IPS-15b (cell line): ENCODE data around the gene LRP1B.
"Not testable (repeated sequence)": the region's sequence is repeated elsewhere in the genome, so short reads cannot be mapped to it uniquely, and the experiment has no call there.

Source experiments
- H3K27me3 ChIP-seq: one replicate; pipeline ENCODE4 v1.6.1; 2013; ENCODE audit warnings: low read length; ENCODE audit not compliant: control insufficient read depth, insufficient read depth
- H3K36me3 ChIP-seq: one replicate; pipeline ENCODE4 v1.6.1; 2013; ENCODE audit warnings: low read length; ENCODE audit not compliant: control insufficient read depth, insufficient read depth
- H3K4me1 ChIP-seq: one replicate; pipeline ENCODE4 v1.6.1; 2013; ENCODE audit warnings: mild to moderate bottlenecking, low read length; ENCODE audit not compliant: control insufficient read depth, insufficient read depth
- H3K4me3 ChIP-seq: one replicate; pipeline ENCODE4 v1.5.1; 2013; ENCODE audit warnings: low read depth, low read length
- H3K9ac ChIP-seq: one replicate; pipeline ENCODE4 v1.6.1; 2013; ENCODE audit warnings: low read depth, mild to moderate bottlenecking, low read length
- H3K9me3 ChIP-seq: one replicate; pipeline ENCODE4 v1.6.1; 2013; ENCODE audit warnings: mild to moderate bottlenecking, low read length; ENCODE audit not compliant: control insufficient read depth, insufficient read depth

Gene LRP1B

DNA sequence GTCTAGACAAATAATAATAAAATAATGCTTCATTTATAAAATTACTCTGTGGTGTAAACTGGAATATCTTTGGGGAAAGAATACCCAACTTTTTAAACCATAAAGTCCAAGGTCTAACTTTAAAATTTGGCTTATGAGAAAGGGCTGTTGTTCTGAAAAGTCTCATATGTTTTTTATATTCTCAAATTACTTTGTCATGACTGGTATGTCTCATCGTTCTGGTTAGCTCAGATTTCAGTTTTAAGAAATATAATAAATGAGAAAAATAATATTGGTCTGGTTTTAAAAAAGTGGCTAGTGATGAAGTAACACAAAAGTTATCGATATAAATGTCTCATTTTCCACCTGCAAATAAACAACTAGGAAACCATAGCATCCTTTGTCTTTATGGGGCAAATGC is 1658.1 kb downstream of the LRP1B start:
- peaks cover 4% of the 10 kb centered on the region for H3K4me1 ChIP-seq
- H3K9ac ChIP-seq = no peak overlapping the region
- no peaks in the 10 kb centered on the region for H3K27me3 ChIP-seq
- no peak overlapping the region for H3K4me3 ChIP-seq
- H3K36me3 ChIP-seq = no peaks in the 10 kb centered on the region
- H3K9me3 ChIP-seq = no peaks in the 10 kb centered on the region

DNA sequence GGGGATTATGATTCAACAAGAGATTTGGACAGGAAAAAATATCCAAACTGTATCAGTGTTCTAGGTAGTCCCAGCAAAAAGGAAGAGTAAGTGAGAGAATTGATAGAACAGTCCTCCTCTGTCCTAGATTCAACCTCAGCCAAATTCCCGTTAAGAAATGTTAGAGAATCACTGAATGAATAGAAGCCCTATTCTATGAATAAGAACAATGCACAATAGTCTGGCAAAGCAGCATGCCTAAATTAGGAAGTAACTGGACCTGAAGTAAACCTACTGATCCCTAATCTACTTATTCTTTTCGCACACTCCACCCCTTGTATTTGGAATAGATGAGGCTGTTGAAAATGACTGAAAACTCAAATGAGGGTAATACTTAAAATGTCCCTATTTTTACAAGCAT is 1665.5 kb downstream of the LRP1B start:
- Histone ChIP-seq H3K36me3 (no peaks in the 10 kb centered on the region), H3K4me1 (no peaks in the 10 kb centered on the region), H3K9me3 (no peaks in the 10 kb centered on the region), H3K9ac (no peak overlapping the region), H3K27me3 (no peaks in the 10 kb centered on the region), H3K4me3 (no peak overlapping the region)

DNA sequence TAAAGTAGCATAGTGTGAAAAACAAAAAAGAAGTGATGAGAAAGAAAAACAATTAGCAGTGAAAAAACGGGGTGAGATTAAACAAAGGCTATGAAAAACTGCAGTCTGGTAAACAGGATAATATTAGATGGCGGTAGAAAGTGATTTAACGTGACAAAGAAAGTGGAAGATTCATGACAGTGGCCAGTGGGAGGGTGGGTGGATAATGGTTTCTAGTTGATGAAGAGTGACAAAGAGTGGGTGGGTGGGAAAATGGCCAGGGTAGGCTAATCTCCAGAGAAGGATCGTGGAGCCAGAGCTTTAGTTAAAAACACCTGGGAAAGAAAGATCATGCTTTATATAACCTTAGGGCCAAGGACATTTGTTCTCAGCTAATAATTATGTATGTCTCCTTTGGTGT is 1667.8 kb downstream of the LRP1B start:
- no peaks in the 10 kb centered on the region for H3K36me3 ChIP-seq
- no peak overlapping the region for H3K4me3 ChIP-seq
- H3K4me1 ChIP-seq = no peaks in the 10 kb centered on the region
- H3K9me3 ChIP-seq = no peaks in the 10 kb centered on the region
- no peak overlapping the region for H3K9ac ChIP-seq
- no peaks in the 10 kb centered on the region for H3K27me3 ChIP-seq

GRCh38 chr2:140457483-140457882 is 1673.3 kb downstream of the LRP1B start:
- Histone ChIP-seq H3K9ac (no peak overlapping the region), H3K4me3 (no peak overlapping the region), H3K9me3 (no peaks in the 10 kb centered on the region), H3K27me3 (no peaks in the 10 kb centered on the region), H3K36me3 (no peaks in the 10 kb centered on the region), H3K4me1 (no peaks in the 10 kb centered on the region)

DNA sequence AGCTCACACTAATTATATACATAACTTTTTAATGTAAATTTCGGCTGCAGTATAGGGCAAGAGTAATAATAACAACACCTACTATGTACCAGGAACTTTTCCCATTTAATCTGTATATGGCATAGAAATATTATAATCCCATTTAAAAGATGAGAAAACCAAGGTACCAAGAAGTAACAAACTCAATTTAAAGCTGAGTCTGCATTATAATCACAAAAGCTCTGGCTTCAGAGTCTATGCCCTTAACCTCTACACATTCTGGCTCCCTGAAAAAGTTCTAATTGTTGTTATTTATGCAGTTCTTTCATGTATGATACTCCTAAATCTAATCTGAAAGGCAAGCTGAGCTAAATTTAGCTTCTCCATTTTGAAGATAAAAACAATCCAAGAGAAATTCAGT is 1675.5 kb downstream of the LRP1B start:
- no peaks in the 10 kb centered on the region for H3K27me3 ChIP-seq
- H3K4me3 ChIP-seq = no peak overlapping the region
- H3K36me3 ChIP-seq = no peaks in the 10 kb centered on the region
- H3K4me1 ChIP-seq = no peaks in the 10 kb centered on the region
- no peak overlapping the region for H3K9ac ChIP-seq
- H3K9me3 ChIP-seq = no peaks in the 10 kb centered on the region

- Histone ChIP-seq H3K4me3 (no peak overlapping the region), H3K27me3 (no peaks in the 10 kb centered on the region)
Observed at GRCh38 chr2:140454717-140455116, 1676.1 kb downstream of the LRP1B start.

DNA sequence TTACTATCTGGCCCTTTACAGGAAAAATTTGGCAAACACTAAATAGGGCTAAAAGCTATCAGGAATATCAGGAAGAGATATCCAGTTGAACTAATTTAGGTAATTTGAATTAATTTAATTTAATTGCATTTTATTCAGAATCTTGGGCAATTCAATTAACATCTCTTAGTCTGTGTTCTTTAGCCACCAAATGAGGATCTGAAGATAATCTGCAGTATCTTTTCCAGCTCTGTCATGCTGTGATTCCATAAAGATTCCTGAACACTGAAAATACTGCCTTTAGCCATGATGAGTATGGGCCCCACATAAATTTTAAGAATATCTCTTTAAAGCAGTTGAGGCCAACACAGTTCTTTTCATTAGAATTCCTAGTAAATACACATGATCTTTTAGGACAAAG is 1679.5 kb downstream of the LRP1B start:
- Histone ChIP-seq H3K9me3 (no peaks in the 10 kb centered on the region), H3K27me3 (no peaks in the 10 kb centered on the region), H3K9ac (no peak overlapping the region), H3K4me3 (no peak overlapping the region), H3K4me1 (no peaks in the 10 kb centered on the region), H3K36me3 (no peaks in the 10 kb centered on the region)

More at GRCh38 chr2:140454717-140455116, 1676.1 kb downstream of the LRP1B start:
- Histone ChIP-seq H3K9ac (no peak overlapping the region), H3K9me3 (no peaks in the 10 kb centered on the region), H3K4me1 (no peaks in the 10 kb centered on the region), H3K36me3 (no peaks in the 10 kb centered on the region)

- no peak overlapping the region for H3K4me3 ChIP-seq
- no peaks in the 10 kb centered on the region for H3K9me3 ChIP-seq
- no peak overlapping the region for H3K9ac ChIP-seq
- H3K27me3 ChIP-seq = no peaks in the 10 kb centered on the region
- H3K36me3 ChIP-seq = no peaks in the 10 kb centered on the region
- no peaks in the 10 kb centered on the region for H3K4me1 ChIP-seq
Observed at GRCh38 chr2:140442319-140442718, 1688.5 kb downstream of the LRP1B start.

DNA sequence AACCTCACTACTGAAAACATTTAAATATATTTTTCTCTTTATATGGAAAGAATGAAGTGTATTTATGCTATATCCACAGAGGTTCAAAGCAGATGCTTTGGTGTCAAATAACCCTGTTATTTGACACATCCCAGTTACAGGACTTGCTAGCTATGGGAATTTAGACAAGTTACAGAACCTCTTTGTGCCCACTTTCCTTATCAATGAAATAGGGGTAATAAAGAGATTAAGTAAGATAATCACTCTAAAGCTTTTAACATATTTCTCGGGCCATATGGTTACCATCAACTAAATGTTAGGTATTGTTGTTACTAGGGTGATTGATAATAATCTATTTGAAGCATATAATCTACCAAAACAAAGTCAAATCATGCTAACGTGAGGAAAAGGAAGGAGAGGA is 1690.0 kb downstream of the LRP1B start:
- no peak overlapping the region for H3K4me3 ChIP-seq
- H3K36me3 ChIP-seq = no peaks in the 10 kb centered on the region
- no peaks in the 10 kb centered on the region for H3K4me1 ChIP-seq
- H3K9me3 ChIP-seq = no peaks in the 10 kb centered on the region
- H3K27me3 ChIP-seq = no peaks in the 10 kb centered on the region
- H3K9ac ChIP-seq = no peak overlapping the region

- H3K4me3 ChIP-seq = no peak overlapping the region
Observed at GRCh38 chr2:140436936-140437335, 1693.9 kb downstream of the LRP1B start.

GRCh38 chr2:140427033-140427432 is 1703.8 kb downstream of the LRP1B start:
- not testable (repeated sequence) for H3K9ac ChIP-seq, H3K4me1 ChIP-seq, H3K9me3 ChIP-seq, H3K27me3 ChIP-seq, H3K36me3 ChIP-seq, H3K4me3 ChIP-seq

More at GRCh38 chr2:140436936-140437335, 1693.9 kb downstream of the LRP1B start:
- H3K9ac ChIP-seq = no peak overlapping the region
- no peaks in the 10 kb centered on the region for H3K9me3 ChIP-seq
- no peaks in the 10 kb centered on the region for H3K4me1 ChIP-seq
- H3K27me3 ChIP-seq = no peaks in the 10 kb centered on the region
- H3K36me3 ChIP-seq = no peaks in the 10 kb centered on the region

DNA sequence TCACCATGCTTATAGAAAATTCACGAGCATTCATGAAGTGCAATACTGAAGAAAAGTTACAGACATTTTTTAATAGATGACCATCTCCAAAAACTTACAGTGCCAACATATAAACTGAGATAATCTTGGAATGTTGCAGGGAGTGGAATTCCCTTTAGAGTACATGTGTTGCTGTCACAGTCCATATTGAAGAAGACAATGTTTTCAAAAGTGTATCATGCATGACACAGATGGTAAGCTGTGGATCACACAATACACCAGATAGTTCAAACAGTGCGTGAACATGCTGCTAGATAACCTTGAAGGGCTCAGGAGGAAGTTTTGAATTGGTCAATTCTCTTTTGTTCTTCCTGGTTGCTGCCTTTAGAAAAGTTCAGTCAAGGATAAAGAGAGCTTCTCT is 1706.3 kb downstream of the LRP1B start:
- Histone ChIP-seq H3K9me3 (no peaks in the 10 kb centered on the region), H3K27me3 (no peaks in the 10 kb centered on the region), H3K4me1 (no peaks in the 10 kb centered on the region), H3K36me3 (no peaks in the 10 kb centered on the region), H3K9ac (no peak overlapping the region), H3K4me3 (no peak overlapping the region)

DNA sequence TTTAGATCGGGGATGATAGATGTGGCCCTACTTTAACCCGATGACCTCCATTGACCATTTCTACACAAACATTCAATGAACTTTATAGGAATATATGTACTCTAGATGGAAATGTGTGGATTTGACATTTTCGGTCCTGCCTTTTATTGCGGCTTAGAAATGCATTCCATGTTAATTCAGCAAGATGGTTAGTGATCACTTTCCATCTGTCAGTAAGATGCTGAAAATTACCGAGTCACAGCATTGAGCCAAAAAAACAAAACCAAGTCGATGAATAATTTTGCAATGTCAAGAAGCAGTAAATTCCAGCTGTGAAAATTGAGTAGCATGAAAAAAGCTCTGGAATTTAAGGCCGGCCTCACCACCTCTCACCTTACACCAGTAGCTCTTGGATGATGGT is 1708.1 kb downstream of the LRP1B start:
- Histone ChIP-seq H3K27me3 (no peaks in the 10 kb centered on the region), H3K4me3 (no peak overlapping the region), H3K36me3 (no peaks in the 10 kb centered on the region), H3K9ac (no peak overlapping the region), H3K9me3 (no peaks in the 10 kb centered on the region), H3K4me1 (no peaks in the 10 kb centered on the region)
